Lower lobe of right lung (tissue), 2 donors: ENCODE results near the gene TRANK1. TPM values are rescaled to one million over a fixed set of nuclear protein-coding genes. Genes with fewer than 3 reads are reported as not detected.
"Not testable (repeated sequence)": the region's sequence is repeated elsewhere in the genome, so short reads cannot be mapped to it uniquely, and the experiment has no call there.

ENCODE experiments used
- ATAC-seq, 2 donors: fragments of 200-7000 bp; cut with Tn5 transposase; one replicate each; pipeline ENCODE4 v1.9.1; 2020 to 2022; ENCODE audit warnings: mild to moderate bottlenecking in 2 of 2, moderate library complexity in 2 of 2
- DNase-seq: peaks from one replicate; pipeline ENCODE4 v3.0.0-alpha.2; 2020
- H3K27ac ChIP-seq: fragments of 200-600 bp; one replicate; pipeline ENCODE4 v1.8.0; 2022
- H3K27me3 ChIP-seq: fragments of 200-600 bp; one replicate; pipeline ENCODE4 v1.8.0; 2022; ENCODE audit warnings: low read depth
- H3K36me3 ChIP-seq: fragments of 200-600 bp; one replicate; pipeline ENCODE4 v1.8.0; 2022; ENCODE audit warnings: mild to moderate bottlenecking
- H3K4me1 ChIP-seq: fragments of 200-600 bp; one replicate; pipeline ENCODE4 v1.8.0; 2022
- H3K4me3 ChIP-seq: fragments of 200-600 bp; one replicate; pipeline ENCODE4 v1.8.0; 2022; ENCODE audit warnings: mild to moderate bottlenecking
- H3K9me3 ChIP-seq: fragments of 200-600 bp; one replicate; pipeline ENCODE4 v1.8.0; 2022
- intact Hi-C: fragments of 100-400 bp; cut with DNase I; formaldehyde crosslinking; loops from one replicate; pipeline ENCODE4 v1.11.0; 2022
- total RNA-seq: library from RNA; stranded (reverse); fragmentation: NEBNext Ultra II Directional; extraction: Animal tissue kit (Norgen Biotek cat#: 25700); gene quantifications from one replicate; pipeline ENCODE4 v1.2.1, GENCODE V29; 2021
- TF ChIP-seq, protein P1 (sequence below): fragments of 200-600 bp; IDR thresholded peaks from one replicate; pipeline ENCODE4 v1.8.0; 2022; ENCODE audit warnings: antibody characterized with exemption, mild to moderate bottlenecking
- donor health status: DM: no; HTN: yes; CAD: no; lungs with severe emphysema.

TRANK1 gene
- total RNA-seq, 1 donor from 2014 or later: 36.9 TPM

DNA sequence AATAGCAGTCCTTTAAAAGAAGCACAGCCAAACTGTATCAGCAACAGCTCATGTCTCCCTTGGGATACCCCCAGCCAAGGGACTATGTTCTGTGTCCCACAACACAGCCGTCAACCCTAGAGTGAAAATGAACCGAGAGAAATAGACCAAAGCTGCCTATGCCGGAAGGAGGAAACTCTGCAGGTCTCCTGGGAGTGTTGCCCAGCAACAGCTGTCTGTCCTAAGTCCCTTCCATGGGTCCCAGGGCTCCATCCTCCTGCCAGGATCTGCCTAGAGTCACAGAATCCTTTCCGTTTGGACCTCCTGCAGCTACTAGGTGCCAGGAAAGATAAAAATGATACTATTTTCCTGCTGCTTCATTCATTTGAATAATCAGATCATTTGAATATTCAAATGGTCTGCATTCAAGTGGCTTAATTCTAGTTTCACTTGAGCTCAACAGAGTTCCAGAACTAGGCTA lies 53.1 kb downstream of the TRANK1 start:
- H3K4me1 ChIP-seq: peaks cover 34% of the 10 kb centered on the region
- peak overlapping the region; percentile 63 for H3K27ac ChIP-seq
- intact Hi-C loops: no loop called here
- H3K36me3 ChIP-seq: peaks cover 66% of the 10 kb centered on the region
- H3K9me3 ChIP-seq: no peaks in the 10 kb centered on the region
- no peak overlapping the region for H3K4me3 ChIP-seq
- no peaks in the 10 kb centered on the region for H3K27me3 ChIP-seq
- DNase-seq: no peak
- peak; percentile 65 to 74 for ATAC-seq
- TF ChIP-seq, protein P1, sequence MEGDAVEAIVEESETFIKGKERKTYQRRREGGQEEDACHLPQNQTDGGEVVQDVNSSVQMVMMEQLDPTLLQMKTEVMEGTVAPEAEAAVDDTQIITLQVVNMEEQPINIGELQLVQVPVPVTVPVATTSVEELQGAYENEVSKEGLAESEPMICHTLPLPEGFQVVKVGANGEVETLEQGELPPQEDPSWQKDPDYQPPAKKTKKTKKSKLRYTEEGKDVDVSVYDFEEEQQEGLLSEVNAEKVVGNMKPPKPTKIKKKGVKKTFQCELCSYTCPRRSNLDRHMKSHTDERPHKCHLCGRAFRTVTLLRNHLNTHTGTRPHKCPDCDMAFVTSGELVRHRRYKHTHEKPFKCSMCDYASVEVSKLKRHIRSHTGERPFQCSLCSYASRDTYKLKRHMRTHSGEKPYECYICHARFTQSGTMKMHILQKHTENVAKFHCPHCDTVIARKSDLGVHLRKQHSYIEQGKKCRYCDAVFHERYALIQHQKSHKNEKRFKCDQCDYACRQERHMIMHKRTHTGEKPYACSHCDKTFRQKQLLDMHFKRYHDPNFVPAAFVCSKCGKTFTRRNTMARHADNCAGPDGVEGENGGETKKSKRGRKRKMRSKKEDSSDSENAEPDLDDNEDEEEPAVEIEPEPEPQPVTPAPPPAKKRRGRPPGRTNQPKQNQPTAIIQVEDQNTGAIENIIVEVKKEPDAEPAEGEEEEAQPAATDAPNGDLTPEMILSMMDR: no peak

DNA sequence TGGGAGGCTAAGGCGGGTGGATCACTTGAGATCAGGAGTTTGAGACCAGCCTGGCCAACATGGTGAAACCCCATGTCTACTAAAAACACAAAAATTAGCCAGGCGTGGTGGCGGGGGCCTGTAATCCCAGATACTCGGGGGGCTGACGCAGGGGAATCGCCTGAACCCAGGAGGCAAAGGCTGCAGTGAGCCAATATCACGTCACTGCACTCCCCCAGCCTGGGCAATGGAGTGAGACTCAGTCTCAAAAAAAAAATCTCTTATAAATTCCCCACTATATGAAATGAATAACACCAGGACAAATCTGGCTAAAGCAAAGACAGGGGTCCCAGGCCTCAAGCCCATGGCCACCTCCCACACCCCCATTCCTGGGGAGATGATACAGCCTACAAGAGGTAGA lies 53.8 kb downstream of the TRANK1 start:
- H3K9me3 ChIP-seq, intact Hi-C loops, H3K27me3 ChIP-seq, ATAC-seq, H3K27ac ChIP-seq, H3K4me3 ChIP-seq, DNase-seq: not testable (repeated sequence)
- H3K4me1 ChIP-seq: peaks cover 34% of the 10 kb centered on the region
- H3K36me3 ChIP-seq: peaks cover 66% of the 10 kb centered on the region

DNA sequence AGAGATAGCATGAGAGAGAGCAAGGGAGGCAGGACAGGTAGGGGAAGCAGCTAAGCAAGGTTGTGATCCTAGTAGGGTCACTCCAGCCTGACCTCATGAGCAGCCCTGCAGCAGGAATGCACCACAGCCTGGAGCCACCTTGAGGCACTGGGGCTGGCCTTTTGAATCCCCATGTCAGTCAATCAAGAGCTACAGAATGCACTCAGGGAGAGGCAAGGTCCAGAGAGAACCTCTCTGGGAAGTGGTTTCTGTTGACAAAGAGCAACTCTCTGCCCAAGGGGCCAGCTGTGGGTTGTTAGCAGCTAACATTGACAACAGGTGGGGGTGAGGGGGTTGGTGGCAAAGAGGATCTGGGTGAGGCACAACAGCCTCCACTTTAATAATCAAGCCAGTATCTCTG lies 54.6 kb downstream of the TRANK1 start:
- Histone ChIP-seq H3K9me3 (no peaks in the 10 kb centered on the region), H3K27ac (no peak overlapping the region), H3K4me1 (peaks cover 29% of the 10 kb centered on the region), H3K4me3 (no peak overlapping the region), H3K36me3 (peaks cover 67% of the 10 kb centered on the region), H3K27me3 (no peaks in the 10 kb centered on the region)
- TF ChIP-seq, protein P1: no peak
- intact Hi-C loops: no loop called here
- ATAC-seq: no peak
- DNase-seq: no peak

DNA sequence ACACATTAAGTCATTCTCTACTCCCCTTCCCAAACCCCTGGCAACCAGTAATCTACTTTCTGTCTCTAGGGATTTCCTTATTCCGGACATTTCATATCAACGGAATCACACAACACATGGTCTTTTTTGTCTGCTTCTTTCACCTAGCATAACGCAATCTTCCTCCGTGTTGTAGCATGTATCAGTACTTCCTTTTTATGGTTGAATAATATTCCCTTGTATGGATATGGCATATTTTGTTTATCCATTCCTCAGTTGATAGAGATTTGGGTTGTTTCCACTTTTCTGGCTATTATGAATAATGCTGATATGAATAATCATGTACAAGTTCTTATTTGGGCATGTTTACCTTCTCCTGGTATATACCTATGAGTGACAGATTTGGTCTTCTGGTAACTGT lies 63.1 kb downstream of the TRANK1 start:
- Histone ChIP-seq H3K27ac (no peak overlapping the region), H3K36me3 (peaks cover 22% of the 10 kb centered on the region), H3K4me3 (no peak overlapping the region), H3K9me3 (no peaks in the 10 kb centered on the region), H3K4me1 (peaks cover 3% of the 10 kb centered on the region), H3K27me3 (no peaks in the 10 kb centered on the region)
- intact Hi-C loops: no loop called here
- DNase-seq (no peak), ATAC-seq (no peak)
- TF ChIP-seq, protein P1: no peak

DNA sequence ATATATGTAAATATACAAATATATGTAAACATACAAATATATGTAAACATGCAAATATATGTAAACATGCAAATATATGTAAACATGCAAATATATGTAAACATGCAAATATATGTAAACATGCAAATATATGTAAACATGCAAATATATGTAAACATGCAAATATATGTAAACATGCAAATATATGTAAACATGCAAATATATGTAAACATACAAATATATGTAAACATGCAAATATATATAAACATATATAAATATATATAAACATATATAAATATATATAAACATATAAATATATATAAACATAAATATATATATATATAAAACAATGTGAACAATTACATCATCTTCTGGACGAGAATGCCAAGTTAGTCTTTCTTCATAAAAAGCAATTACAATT lies 65.0 kb downstream of the TRANK1 start:
- H3K9me3 ChIP-seq, H3K4me1 ChIP-seq, H3K27ac ChIP-seq, H3K27me3 ChIP-seq, H3K4me3 ChIP-seq, ATAC-seq, DNase-seq, intact Hi-C loops: not testable (repeated sequence)
- H3K36me3 ChIP-seq: peaks cover 12% of the 10 kb centered on the region

DNA sequence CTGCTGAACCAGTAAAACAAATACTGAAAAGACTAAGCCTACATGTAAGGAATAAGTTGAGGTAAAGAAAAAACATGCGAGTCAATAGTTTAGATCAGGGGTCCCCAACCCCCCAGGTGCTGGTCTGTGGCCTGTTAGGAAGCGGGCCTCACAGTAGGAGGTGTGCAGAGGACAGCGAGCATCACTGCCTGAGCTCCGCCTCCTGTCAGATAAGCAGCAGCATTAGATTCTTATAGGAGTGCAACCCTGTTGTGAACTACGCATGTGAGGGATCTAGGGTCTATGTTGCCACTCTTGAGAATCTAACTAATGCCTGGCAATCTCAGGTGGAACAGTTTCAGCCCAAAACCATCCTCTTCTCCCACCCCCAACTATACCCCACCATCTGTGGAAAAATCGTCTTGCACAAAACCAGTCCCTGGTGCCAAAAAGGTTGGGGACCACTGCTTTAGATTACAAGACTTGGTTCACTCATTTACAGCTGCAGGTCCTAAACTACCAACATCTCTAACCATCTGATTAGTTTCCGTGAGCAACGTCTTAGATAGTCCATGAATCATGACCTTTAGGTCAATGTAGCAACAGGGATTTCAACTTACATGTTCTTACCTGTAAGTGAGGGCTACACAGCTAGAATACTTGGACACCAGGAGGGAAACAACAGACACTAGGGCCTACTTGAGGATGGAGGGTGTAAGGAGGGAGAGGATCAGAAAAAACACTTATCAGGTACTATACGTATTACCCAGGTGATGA lies 66.7 kb downstream of the TRANK1 start:
- TF ChIP-seq, protein P1: no peak
- Histone ChIP-seq H3K4me1 (peaks cover 6% of the 10 kb centered on the region), H3K4me3 (no peak overlapping the region), H3K9me3 (no peaks in the 10 kb centered on the region), H3K27me3 (no peaks in the 10 kb centered on the region), H3K36me3 (peaks cover 10% of the 10 kb centered on the region), H3K27ac (no peak overlapping the region)
- intact Hi-C loops: no loop called here
- no peak for DNase-seq
- no peak for ATAC-seq
